CD4-positive, alpha-beta T cell (primary cell): ENCODE results near the gene TMEM235. TPM values are rescaled to one million over a fixed set of nuclear protein-coding genes. Genes with fewer than 3 reads are reported as not detected.

Source experiments
- ATAC-seq: fragments of 200-7000 bp; cut with Tn5 transposase; one replicate; pipeline ENCODE4 v1.10.0; 2022; ENCODE audit warnings: mild to moderate bottlenecking; ENCODE audit not compliant: poor library complexity
- CTCF ChIA-PET: fragments of 350-600 bp; sonication (Branson Sonifier 250); formaldehyde crosslinking; loops from one replicate; lab custom pipeline; 2021; ENCODE audit warnings: antibody characterized with exemption, inconsistent platforms; lab: Charles Lee
- POLR2A ChIA-PET: fragments of 350-600 bp; sonication (Branson Sonifier 250); formaldehyde crosslinking; loops from one replicate; lab custom pipeline; 2021; ENCODE audit warnings: antibody characterized with exemption, inconsistent platforms; lab: Charles Lee
- DNase-seq, 14 experiments: peaks; one replicate each; pipeline ENCODE4 v3.0.0-alpha.2; 2013 to 2020; ENCODE audit warnings: mixed read lengths in 2 of 14
- H3K27ac ChIP-seq, 2 donors: one replicate each; pipeline versions ENCODE4 v1.5.1 to v1.7.0; 2013; ENCODE audit warnings: low read length in 2 of 2, low read depth in 1 of 2, mild to moderate bottlenecking in 1 of 2
- H3K27me3 ChIP-seq, 2 experiments: 1 replicate in 1 of 2; 2 replicates in 1 of 2; pipeline versions ENCODE4 v1.6.1 to v1.7.0; 2013; ENCODE audit warnings: low read length in 2 of 2, control low read depth in 1 of 2, mild to moderate bottlenecking in 1 of 2, moderate library complexity in 1 of 2; ENCODE audit not compliant: insufficient read depth in 2 of 2, control insufficient read depth in 1 of 2
- H3K36me3 ChIP-seq: one replicate; pipeline ENCODE4 v1.6.1; 2013; ENCODE audit warnings: low read length, control low read depth; ENCODE audit not compliant: insufficient read depth
- H3K4me1 ChIP-seq: one replicate; pipeline ENCODE4 v1.6.1; 2013; ENCODE audit warnings: low read length, control low read depth; ENCODE audit not compliant: insufficient read depth
- H3K4me3 ChIP-seq: one replicate; pipeline ENCODE4 v1.5.1; 2013; ENCODE audit warnings: mild to moderate bottlenecking, low read length, moderate library complexity
- H3K9me3 ChIP-seq, 2 experiments: 1 replicate in 1 of 2; 2 replicates in 1 of 2; pipeline versions ENCODE4 v1.6.1 to v1.7.0; 2013; ENCODE audit warnings: low read length in 2 of 2, mild to moderate bottlenecking in 2 of 2, control low read depth in 1 of 2, moderate library complexity in 1 of 2; ENCODE audit not compliant: control insufficient read depth in 1 of 2, insufficient read depth in 1 of 2
- H3K27ac Mint-ChIP-seq: one replicate; pipeline ENCODE4 v1.8.0; 2020; ENCODE audit warnings: mixed read lengths
- H3K27me3 Mint-ChIP-seq: one replicate; pipeline ENCODE4 v1.8.0; 2021; ENCODE audit warnings: mixed read lengths
- H3K36me3 Mint-ChIP-seq: one replicate; pipeline ENCODE4 v1.8.0; 2021; ENCODE audit warnings: low read depth, mixed read lengths
- H3K4me1 Mint-ChIP-seq: one replicate; pipeline ENCODE4 v1.8.0; 2021; ENCODE audit warnings: low read depth, mixed read lengths
- H3K4me3 Mint-ChIP-seq: one replicate; pipeline ENCODE4 v1.8.0; 2020; ENCODE audit warnings: mild to moderate bottlenecking, mixed read lengths
- H3K9me3 Mint-ChIP-seq: one replicate; pipeline ENCODE4 v1.8.0; 2020; ENCODE audit warnings: mixed read lengths
- CTCF ChIP-seq: fragments of 200-600 bp; IDR thresholded peaks from one replicate; pipeline ENCODE4 v1.8.0; 2022; ENCODE audit warnings: antibody characterized with exemption, mild to moderate bottlenecking
- intact Hi-C, 2 experiments: fragments of 100-400 bp; cut with DNase I in 1 of 2; cut with micrococcal nuclease in 1 of 2; formaldehyde crosslinking; loops; one replicate each; pipeline versions ENCODE4 v1.15.1 to v1.9.0; 2023 to 2025; cut with DNase I, micrococcal nuclease
- total RNA-seq, 174 experiments: library from RNA in 2 of 174; stranded (reverse) in 2 of 174; gene quantifications; one replicate each; pipeline ENCODE4 v1.2.3 and lab custom pipeline; 2021 to 2026

TMEM235 gene
- total RNA-seq, 2 experiments from 2014 or later = not detected

- peak overlapping the region; percentile 98 for H3K27ac Mint-ChIP-seq
- H3K4me1 ChIP-seq = peaks cover 97% of the 10 kb centered on the region
- intact Hi-C loops = loop anchor here in 1 of 2 experiments (10.0 kb wide), 1 partner anchor 588 kb away; the partner anchor contains the start of gene USP36
Observed at GRCh38 chr17:78256707-78257591, 25.5 kb downstream of the TMEM235 start.

DNA sequence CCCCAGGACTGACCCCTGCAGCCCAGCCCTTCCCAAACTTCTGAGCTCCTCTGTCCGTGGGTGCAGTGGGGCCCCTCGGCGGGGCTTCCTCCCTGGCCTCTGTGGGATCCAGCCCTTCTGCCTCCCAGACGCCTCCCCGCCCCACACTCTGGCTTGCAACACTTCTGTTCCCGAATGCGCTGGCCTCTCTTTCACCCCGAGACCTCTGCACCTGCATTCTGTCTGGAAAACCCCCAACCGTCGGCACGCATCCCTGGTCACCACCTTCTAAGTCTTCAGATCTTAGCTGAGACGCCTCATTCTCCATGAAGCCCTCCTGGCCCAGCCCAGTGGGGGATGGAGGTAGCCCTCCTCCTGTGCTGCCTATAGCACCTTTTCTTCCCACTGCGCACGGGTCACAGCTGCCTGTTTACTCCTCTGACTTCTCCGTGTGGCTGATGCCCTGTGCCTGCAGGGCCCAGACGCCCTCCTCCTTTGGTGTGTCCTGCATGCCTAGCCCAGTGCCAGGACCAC, 26.4 kb downstream of the TMEM235 start:
- CTCF ChIA-PET = no interaction called here
- DNase-seq = peak in 9 of 14 experiments; percentile 23 to 79 (median 46)

More at GRCh38 chr17:78256707-78257591, 25.5 kb downstream of the TMEM235 start:
- Histone ChIP-seq H3K27ac (peak overlapping the region in 1 of 2 donors; percentile 71), H3K9me3 (no peaks in the 10 kb centered on the region), H3K36me3 (no peaks in the 10 kb centered on the region), H3K27me3 (no peaks in the 10 kb centered on the region), H3K4me3 (no peak overlapping the region)
- ChIA-PET CTCF (no interaction called here), POLR2A (interaction anchor here (0.6 to 3.1 kb wide), 9 partner anchors 16 to 127 kb away, joined by 3 to 11 read pairs (median 6); partner anchors contain the start of genes SOCS3 and TMC8)
- Mint-ChIP-seq H3K27me3 (no peaks in the 10 kb centered on the region), H3K36me3 (peaks cover 18% of the 10 kb centered on the region), H3K4me3 (peak overlapping the region; percentile 96), H3K9me3 (peaks cover 2% of the 10 kb centered on the region), H3K4me1 (peaks cover 82% of the 10 kb centered on the region)
- TF ChIP-seq CTCF = no peak
- DNase-seq = no peak
- no peak for ATAC-seq

More for the DNA sequence above, 26.4 kb downstream of the TMEM235 start:
- peak overlapping the region; percentile 79 for H3K4me3 Mint-ChIP-seq
- no peaks in the 10 kb centered on the region for H3K36me3 ChIP-seq
- TF ChIP-seq CTCF = no peak
- H3K4me1 ChIP-seq = peaks cover 97% of the 10 kb centered on the region
- no peaks in the 10 kb centered on the region for H3K27me3 ChIP-seq
- H3K27ac ChIP-seq = peak overlapping the region; percentile 71 to 75
- H3K9me3 ChIP-seq = no peaks in the 10 kb centered on the region
- H3K27ac Mint-ChIP-seq = peak overlapping the region; percentile 98
- H3K36me3 Mint-ChIP-seq = peaks cover 10% of the 10 kb centered on the region
- no peaks in the 10 kb centered on the region for H3K27me3 Mint-ChIP-seq
- intact Hi-C loops = loop anchor here in 1 of 2 experiments (10.0 kb wide), 1 partner anchor 587 kb away; the partner anchor contains the start of gene USP36
- H3K4me3 ChIP-seq = peak overlapping the region; percentile 56
- peaks cover 2% of the 10 kb centered on the region for H3K9me3 Mint-ChIP-seq
- ATAC-seq = peak; percentile 22
- peaks cover 82% of the 10 kb centered on the region for H3K4me1 Mint-ChIP-seq
- POLR2A ChIA-PET = interaction anchor here (0.6 to 2.7 kb wide), 5 partner anchors 15 to 99 kb away, joined by 3 to 9 read pairs (median 4); no protein-coding TSS in a partner anchor
